HG03469 (cell line): ENCODE measurements around the gene PCDHGB7.
"Not testable (repeated sequence)": the region's sequence is repeated elsewhere in the genome, so short reads cannot be mapped to it uniquely, and the experiment has no call there.

Experiments used
- ATAC-seq: cut with Tn5 transposase; IDR thresholded peaks from one replicate; pipeline ENCODE4 v1.9.1; 2021; ENCODE audit warnings: mild to moderate bottlenecking, moderate library complexity, moderate number of reproducible peaks; ENCODE audit not compliant: unreplicated experiment

PCDHGB7 gene

DNA sequence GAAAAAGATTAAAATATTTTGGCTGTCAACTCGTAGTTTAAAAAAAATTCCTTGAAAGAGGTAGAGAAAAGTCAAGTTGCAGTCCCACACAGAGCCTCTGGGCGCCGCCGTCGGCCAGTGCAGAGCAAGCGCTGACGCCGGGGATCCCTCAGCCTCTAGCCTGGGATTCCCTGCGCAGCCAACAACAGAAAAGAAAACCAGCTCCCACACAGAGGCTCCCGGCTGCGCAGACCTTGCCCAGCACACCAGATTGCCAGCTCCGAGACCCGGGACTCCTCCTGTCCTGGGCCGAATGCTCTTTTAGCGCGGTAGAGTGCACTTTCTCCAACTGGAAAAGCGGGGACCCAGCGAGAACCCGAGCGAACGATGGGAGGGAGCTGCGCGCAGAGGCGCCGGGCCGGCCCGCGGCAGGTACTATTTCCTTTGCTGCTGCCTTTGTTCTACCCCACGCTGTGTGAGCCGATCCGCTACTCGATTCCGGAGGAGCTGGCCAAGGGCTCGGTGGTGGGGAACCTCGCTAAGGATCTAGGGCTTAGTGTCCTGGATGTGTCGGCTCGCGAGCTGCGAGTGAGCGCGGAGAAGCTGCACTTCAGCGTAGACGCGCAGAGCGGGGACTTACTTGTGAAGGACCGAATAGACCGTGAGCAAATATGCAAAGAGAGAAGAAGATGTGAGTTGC, at the start of gene PCDHGB7:
Gene PCDHGB7, plus strand, starts transcription at position 184 of the 679 bp plus-strand sequence. Its CDS starts 183 bp downstream, at position 367.
- ATAC-seq: peak; percentile 52

DNA sequence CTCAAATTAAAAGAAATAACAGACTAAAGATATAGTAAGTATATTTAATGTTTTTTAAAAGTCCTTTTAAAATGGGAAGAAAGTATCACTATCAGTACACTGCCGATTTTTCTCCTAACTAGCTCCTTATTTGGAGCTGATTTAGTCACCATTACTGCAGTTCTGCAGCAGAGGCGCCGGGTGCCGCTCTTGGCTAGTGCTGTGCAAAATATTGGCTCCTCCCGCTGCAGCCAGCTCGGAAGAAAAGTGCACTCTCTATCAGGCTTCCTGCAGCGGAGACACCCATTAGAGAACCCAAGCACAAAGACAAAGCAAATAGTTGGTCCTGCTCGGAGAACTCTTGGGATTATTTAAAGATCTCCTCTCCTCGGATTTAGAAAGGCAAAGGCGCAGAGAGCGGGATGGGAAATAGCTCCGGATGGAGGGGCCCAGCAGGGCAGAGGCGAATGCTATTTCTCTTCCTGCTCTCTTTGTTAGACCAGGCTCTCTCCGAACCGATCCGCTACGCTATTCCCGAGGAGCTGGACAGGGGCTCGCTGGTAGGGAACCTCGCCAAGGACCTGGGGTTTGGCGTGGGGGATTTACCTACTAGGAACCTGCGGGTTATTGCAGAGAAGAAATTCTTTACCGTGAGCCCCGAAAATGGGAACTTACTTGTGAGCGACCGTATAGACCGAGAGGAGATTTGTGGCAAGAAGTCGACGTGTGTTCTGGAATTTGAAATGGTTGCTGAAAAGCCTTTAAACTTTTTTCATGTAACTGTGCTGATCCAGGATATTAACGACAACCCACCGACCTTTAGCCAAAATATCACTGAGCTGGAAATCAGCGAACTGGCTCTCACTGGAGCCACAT, 47.3 kb upstream of the PCDHGB7 start, which contains the start of gene PCDHGB3:
Gene PCDHGB3, plus strand, starts transcription at position 249 of the 855 bp plus-strand sequence. Its CDS starts 153 bp downstream, at position 402.
- peak; percentile 96 for ATAC-seq

DNA sequence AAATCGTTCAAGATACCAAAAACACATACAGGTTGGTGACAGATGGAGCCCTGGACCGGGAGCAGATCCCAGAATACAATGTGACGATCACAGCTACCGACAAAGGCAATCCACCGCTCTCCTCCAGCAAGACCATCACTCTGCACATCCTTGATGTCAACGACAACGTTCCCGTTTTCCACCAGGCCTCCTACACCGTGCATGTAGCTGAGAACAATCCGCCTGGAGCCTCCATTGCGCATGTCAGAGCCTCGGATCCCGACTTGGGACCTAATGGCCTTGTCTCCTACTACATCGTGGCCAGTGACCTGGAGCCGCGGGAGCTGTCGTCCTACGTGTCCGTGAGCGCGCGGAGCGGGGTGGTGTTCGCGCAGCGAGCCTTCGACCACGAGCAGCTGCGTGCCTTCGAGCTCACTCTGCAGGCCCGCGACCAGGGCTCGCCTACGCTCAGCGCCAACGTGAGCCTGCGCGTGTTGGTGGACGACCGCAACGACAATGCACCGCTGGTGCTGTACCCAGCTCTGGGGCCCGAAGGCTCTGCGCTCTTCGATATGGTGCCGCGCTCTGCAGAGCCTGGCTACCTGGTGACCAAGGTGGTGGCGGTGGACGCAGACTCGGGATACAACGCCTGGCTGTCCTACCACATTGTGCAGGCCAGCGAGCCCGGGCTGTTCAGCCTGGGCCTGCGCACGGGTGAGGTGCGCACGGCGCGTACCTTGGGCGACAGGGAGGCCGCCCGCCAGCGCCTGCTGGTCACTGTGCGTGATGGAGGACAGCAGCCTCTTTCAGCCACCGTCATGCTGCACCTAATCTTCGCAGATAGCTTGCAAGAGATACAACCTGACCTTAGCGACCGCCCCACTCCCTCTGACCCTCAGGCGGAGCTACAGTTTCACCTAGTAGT, 45.7 kb upstream of the PCDHGB7 start:
- ATAC-seq: no peak

DNA sequence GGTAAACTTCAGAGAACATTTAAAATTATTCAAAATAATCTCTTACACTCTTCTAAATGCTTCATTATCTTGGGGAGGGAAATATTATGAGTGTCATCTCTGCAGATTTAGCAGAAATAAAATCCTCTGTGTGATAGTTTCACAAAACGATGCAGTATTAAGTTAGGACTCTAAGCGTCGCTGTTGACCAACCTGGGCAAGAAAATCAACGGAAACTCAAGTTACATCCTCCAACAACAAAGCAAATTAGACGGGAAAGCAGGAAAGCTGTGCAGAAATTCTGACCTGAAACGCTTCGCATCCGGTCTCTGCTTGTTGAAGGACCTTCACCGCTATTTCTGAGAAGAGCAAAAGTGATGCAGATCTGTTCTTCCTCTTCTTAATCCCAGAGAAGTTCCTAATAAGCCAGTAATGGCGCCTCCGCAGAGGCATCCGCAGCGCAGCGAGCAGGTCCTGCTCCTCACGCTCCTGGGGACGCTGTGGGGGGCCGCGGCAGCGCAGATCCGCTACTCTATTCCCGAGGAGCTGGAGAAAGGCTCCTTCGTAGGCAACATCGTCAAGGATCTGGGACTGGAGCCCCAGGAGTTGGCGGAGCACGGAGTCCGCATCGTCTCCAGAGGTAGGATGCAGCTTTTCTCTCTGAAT, 43.7 kb upstream of the PCDHGB7 start, which contains the start of gene PCDHGA6:
Gene PCDHGA6, plus strand, starts transcription at position 219 of the 645 bp plus-strand sequence. Its CDS starts 193 bp downstream, at position 412.
- no peak for ATAC-seq

DNA sequence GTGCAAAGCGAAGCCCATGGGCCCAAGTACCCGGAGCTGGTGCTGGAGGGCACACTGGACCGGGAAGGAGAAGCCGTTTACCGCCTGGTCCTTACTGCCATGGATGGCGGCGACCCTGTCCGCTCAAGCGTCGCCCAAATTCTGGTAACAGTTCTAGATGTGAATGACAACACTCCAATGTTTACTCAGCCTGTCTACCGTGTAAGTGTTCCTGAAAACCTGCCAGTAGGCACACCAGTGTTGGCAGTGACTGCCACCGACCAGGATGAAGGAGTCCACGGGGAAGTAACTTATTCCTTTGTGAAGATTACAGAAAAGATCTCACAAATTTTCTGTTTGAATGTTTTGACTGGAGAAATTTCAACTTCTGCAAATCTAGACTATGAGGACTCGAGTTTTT, 42.9 kb upstream of the PCDHGB7 start:
- no peak for ATAC-seq

DNA sequence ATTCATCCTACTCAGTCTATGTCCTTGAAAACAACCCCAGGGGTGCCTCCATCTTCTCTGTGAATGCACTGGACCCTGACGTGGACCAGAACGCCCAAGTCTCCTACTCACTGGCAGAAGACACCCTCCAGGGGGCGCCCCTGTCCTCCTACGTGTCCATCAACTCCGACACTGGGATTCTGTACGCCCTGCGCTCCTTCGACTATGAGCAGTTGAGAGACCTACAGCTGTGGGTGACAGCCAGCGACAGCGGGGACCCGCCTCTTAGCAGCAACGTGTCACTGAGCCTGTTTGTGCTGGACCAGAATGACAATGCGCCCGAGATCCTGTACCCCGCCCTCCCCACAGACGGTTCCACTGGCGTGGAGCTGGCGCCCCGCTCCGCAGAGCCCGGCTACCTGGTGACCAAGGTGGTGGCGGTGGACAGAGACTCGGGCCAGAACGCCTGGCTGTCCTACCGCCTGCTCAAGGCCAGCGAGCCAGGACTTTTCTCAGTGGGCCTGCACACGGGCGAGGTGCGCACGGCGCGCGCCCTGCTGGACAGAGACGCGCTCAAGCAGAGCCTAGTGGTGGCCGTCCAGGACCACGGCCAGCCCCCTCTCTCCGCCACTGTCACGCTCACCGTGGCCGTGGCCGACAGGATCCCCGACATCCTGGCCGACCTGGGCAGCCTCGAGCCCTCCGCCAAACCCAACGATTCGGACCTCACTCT, 41.9 kb upstream of the PCDHGB7 start:
- ATAC-seq: not testable (repeated sequence)

DNA sequence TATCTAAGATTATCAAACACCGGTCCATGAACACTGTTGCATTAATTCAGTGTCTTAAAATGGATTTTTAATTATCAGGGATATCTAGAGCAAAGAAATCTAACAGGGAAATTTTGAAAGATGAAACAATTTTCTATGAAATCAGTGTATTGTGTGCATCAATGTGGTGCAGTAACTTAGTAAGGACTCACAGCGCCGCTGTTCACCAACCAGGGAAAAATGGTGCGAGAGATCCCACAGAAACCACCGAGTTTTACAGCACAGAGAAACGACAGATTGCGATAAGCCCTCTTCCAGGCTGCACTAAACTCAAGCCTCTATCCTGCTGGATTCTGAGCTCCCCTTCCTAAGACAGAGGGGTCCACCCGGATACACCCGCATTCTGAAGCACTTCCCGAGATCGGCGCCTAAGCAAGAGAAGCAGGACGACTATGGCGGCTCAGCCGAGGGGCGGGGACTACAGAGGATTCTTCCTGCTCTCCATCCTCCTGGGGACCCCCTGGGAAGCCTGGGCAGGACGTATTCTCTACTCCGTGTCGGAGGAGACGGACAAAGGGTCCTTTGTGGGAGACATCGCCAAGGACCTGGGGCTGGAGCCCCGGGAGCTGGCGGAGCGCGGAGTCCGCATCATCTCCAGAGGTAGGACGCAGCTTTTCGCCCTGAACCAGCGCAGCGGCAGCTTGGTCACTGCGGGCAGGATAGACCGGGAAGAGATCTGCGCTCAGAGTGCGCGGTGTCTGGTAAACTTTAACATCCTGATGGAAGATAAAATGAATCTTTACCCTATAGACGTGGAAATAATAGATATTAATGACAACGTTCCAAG, 34.8 kb upstream of the PCDHGB7 start, which contains the start of gene PCDHGA7:
Gene PCDHGA7, plus strand, starts transcription at position 274 of the 826 bp plus-strand sequence. Its CDS starts 158 bp downstream, at position 432.
- ATAC-seq: no peak

DNA sequence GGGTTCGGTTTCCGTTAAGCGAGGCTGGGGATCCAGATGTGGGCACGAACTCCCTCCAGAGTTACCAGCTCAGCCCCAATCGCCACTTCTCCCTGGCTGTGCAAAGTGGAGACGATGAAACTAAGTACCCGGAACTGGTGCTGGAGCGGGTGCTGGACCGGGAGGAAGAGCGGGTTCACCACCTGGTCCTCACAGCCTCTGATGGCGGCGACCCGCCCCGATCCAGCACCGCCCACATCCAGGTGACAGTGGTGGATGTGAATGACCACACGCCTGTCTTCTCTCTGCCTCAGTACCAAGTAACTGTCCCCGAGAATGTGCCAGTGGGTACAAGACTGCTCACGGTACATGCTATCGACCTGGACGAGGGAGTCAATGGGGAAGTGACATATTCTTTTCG, 34.1 kb upstream of the PCDHGB7 start:
- ATAC-seq: no peak

DNA sequence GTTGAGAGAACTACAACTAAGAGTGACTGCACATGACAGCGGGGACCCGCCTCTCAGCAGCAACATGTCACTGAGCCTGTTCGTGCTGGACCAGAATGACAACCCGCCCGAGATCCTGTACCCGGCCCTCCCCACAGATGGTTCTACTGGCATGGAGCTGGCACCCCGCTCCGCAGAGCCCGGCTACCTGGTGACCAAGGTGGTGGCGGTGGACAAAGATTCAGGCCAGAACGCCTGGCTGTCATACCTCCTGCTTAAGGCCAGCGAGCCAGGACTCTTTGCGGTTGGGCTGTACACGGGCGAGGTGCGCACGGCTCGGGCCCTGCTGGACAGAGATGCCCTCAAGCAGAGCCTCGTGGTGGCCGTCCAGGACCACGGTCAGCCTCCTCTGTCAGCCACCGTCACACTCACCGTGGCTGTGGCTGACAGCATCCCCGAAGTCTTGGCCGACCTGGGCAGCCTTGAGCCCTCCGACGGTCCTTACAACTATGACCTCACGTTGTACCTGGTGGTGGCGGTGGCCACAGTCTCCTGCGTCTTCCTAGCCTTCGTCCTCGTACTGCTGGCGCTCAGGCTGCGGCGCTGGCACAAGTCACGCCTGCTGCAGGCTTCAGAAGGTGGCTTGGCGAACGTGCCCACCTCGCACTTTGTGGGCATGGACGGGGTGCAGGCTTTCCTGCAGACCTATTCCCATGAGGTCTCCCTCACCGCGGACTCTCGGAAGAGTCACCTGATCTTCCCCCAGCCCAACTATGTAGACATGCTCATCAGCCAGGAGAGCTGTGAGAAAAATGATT, 32.8 kb upstream of the PCDHGB7 start:
- no peak for ATAC-seq

DNA sequence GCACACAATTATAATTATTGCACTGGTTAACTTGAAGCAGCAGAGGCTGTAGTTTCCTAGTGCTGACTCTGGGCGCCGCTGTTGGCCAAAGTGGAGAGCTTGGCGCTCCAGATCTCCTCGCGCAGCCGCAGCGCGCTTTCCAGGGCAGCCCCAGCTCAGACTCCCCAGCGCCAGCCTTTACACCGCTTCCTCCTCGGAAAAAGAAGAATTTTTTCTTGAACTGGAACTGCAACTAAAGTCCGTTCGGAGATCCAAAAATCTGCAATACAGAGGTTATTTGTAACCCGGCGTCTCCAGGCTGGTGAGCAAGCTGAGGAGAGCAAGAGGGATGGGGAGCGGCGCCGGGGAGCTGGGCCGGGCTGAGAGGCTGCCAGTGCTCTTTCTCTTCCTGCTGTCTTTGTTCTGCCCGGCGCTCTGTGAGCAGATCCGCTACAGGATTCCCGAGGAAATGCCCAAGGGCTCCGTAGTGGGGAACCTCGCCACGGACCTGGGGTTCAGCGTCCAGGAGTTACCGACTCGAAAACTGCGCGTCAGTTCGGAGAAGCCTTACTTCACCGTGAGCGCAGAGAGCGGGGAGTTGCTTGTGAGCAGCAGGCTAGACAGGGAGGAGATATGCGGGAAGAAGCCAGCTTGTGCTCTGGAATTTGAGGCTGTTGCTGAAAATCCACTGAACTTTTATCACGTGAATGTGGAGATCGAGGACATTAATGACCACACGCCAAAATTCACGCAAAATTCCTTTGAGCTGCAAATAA, 29.7 kb upstream of the PCDHGB7 start, which contains the start of gene PCDHGB4:
Gene PCDHGB4, plus strand, starts transcription at position 142 of the 755 bp plus-strand sequence. Its CDS starts 187 bp downstream, at position 329.
- peak; percentile 60 for ATAC-seq

DNA sequence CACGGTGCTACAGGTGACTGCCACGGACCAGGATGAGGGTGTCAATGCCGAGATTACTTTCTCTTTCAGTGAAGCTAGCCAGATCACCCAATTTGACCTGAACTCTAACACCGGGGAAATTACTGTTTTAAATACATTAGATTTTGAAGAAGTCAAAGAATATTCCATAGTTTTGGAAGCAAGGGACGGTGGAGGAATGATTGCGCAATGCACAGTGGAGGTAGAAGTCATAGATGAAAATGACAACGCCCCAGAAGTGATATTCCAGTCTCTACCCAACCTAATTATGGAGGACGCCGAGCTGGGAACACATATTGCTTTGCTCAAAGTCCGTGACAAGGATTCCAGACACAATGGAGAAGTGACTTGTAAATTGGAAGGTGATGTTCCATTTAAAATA, 28.8 kb upstream of the PCDHGB7 start:
- ATAC-seq: no peak

DNA sequence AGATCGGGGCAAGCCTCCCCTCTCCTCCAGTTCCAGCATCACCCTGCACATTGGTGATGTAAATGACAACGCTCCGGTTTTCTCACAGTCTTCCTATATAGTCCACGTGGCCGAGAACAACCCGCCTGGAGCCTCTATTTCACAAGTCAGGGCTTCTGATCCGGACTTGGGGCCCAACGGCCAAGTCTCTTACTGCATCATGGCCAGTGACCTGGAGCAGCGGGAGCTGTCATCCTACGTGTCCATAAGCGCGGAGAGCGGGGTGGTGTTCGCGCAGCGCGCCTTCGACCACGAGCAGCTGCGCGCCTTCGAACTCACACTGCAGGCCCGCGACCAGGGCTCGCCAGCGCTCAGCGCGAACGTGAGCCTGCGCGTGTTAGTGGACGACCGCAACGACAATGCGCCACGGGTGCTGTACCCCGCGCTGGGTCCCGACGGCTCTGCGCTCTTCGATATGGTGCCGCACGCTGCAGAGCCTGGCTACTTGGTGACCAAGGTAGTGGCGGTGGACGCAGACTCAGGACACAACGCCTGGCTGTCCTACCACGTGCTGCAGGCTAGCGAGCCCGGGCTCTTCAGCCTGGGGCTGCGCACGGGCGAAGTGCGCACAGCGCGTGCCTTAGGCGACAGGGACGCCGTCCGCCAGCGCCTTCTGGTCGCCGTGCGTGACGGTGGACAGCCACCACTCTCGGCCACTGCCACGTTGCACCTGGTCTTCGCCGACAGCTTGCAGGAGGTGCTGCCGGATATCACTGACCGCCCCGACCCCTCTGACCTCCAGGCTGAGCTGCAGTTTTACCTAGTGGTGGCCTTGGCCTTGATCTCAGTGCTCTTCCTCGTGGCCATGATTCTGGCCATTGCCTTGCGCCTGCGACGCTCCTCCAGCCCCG, 28.1 kb upstream of the PCDHGB7 start:
- no peak for ATAC-seq

DNA sequence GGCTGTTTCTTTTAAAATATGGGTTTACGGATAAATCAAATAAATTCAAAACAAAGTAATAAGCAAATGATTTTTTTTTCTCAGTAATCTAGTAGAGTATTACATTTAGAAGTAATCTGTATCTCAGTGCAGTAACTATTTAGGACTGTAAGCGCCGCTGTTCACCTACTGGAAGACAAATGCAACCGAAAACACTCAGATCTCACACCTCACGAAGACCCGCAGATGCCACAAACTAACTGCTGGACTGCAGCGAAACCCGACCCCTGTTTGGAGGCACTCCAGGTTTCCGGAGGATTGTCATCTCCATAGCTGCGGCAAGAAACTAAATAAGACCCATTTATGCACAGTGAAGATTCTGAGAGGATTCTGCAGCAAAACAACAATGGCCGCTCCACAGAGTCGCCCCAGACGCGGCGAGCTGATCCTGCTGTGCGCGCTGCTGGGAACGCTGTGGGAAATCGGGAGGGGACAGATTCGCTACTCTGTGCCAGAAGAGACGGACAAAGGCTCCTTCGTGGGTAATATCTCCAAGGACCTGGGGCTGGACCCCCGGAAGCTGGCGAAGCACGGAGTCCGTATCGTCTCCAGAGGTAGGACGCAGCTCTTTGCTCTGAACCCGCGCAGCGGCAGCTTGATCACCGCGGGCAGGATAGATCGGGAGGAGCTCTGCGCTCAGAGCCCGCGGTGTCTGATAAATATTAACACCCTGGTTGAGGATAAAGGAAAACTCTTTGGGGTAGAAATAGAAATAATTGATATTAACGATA, 24.9 kb upstream of the PCDHGB7 start, which contains the start of gene PCDHGA8:
Gene PCDHGA8, plus strand, starts transcription at position 205 of the 770 bp plus-strand sequence. Its CDS starts 181 bp downstream, at position 386.
- ATAC-seq: no peak

DNA sequence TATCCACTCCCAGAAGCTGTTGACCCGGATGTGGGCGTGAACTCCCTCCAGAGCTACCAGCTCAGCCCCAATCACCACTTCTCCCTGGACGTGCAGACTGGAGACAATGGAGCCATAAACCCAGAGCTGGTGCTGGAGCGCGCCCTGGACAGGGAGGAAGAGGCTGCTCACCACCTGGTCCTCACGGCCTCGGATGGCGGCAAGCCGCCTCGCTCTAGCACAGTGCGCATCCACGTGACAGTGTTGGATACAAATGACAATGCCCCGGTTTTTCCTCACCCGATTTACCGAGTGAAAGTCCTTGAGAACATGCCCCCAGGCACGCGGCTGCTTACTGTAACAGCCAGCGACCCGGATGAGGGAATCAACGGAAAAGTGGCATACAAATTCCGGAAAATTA, 24.2 kb upstream of the PCDHGB7 start:
- no peak for ATAC-seq
